OCI-LY7 (cell line): Measurements from ENCODE around the gene SLAMF8.

Source experiments
- CTCF ChIP-seq: fragments of 200-600 bp; sonication (generic); conservative IDR thresholded peaks from 2 replicates; pipeline ENCODE4 v1.5.1; 2014; ENCODE audit warnings: mild to moderate bottlenecking, antibody characterized with exemption, low read length, moderate library complexity, mixed read lengths
- EZH2phosphoT487 ChIP-seq: fragments of 200-600 bp; sonication (generic); IDR thresholded peaks from 2 replicates; pipeline ENCODE4 v1.6.1; 2018; ENCODE audit warnings: low read depth, borderline replicate concordance, mild to moderate bottlenecking, mixed run types, antibody characterized with exemption, low read length, moderate library complexity, mixed read lengths

DNA sequence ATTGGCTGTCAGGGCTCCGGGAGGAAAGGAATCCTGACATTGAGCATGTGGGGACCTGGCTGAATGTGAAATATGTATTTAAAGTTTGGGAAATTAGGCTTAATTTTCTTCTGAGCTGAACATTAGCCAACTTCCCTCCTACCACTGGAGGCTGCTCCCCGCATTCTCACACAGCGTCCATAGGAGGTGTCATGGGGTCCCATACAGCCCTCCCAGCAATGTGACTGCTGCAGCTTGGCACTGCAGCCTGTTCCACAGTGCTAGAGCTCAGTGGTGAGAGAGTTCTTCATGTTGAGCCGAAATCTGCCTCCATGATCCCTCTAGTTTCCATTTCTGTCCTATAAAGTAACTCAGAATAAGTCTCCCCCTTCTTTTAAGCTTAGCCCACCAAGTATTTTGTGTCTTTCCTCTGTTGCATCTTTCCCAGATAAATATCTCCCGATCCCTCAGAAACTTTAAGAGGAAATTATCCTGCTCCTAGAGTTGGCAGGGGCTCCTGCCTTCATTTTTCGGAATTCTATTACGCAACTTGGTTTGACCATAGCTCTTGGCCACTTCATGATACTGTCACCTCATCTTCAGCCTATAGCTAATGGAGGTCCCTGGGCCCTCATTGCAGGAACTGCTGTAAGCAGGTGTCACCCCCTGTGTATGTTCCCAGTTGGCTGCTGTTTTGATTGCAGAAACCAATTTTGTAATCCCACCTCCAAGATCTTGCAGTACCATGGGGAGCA, 22.6 kb upstream of the SLAMF8 start:
- TF ChIP-seq CTCF (no peak), EZH2phosphoT487 (no peak)
